HepG2 (cell line): ENCODE results near the gene DENND5A. TPM values are rescaled to one million over a fixed set of nuclear protein-coding genes. Genes with fewer than 3 reads are reported as not detected.

Source experiments
- ATAC-seq: fragments of 200-7000 bp; cut with Tn5 transposase; 3 replicates; pipeline ENCODE4 v1.9.1; 2020; ENCODE audit warnings: mild to moderate bottlenecking, moderate library complexity
- BruUV-seq: library from RNA; stranded (reverse); fragments of 400-500 nt; replicated peaks from 2 replicates; lab custom pipeline; 2021; lab: Mats Ljungman, UMichigan
- CTCF ChIA-PET: fragments of 300-600 bp; formaldehyde crosslinking; extraction: SDS; loops from one replicate; lab custom pipeline; 2021; ENCODE audit warnings: low total read pairs, inconsistent platforms, low intra/inter-chr PET ratio; lab: Yijun Ruan, JAX
- POLR2A ChIA-PET: fragments of 350-600 bp; sonication (Branson Sonifier 250); formaldehyde crosslinking; loops from one replicate; lab custom pipeline; 2020; ENCODE audit warnings: antibody characterized with exemption, inconsistent platforms; lab: Yijun Ruan, JAX
- DNase-seq: peaks from one replicate; pipeline ENCODE4 v3.0.0-alpha.2; 2015; ENCODE audit warnings: low spot score
- FAIRE-seq: peaks from 3 replicates; lab custom pipeline; 2011; peaks lifted over from hg19 to GRCh38; lab: Jason Lieb, UNC
- H2AFZ ChIP-seq: one replicate; pipeline ENCODE4 v1.6.1; 2011; ENCODE audit warnings: low read length, inconsistent platforms
- H3K27ac ChIP-seq: fragments of 300-600 bp; 3 replicates; pipeline ENCODE4 v1.8.0; 2011; ENCODE audit warnings: mixed run types, mild to moderate bottlenecking, mixed read lengths, low read length, inconsistent platforms; ENCODE audit not compliant: insufficient read depth; ENCODE audit errors: extremely low read length
- H3K27me3 ChIP-seq, 2 experiments: fragments of 200-600 bp in 1 of 2; 2 replicates in 1 of 2; 3 replicates in 1 of 2; pipeline versions ENCODE4 v1.6.0 to v1.8.0; 2011; ENCODE audit warnings: low read length in 2 of 2, mild to moderate bottlenecking in 2 of 2, moderate library complexity in 2 of 2, inconsistent platforms in 1 of 2; ENCODE audit not compliant: insufficient read depth in 2 of 2, control insufficient read depth in 1 of 2
- H3K36me3 ChIP-seq, 2 experiments: fragments of 200-600 bp in 1 of 2; replicated peaks in 1 of 2; 2 replicates in 1 of 2; 3 replicates in 1 of 2; pipeline versions ENCODE4 v1.5.1 to v1.8.0; 2011; ENCODE audit warnings: low read length in 2 of 2, inconsistent platforms in 1 of 2; ENCODE audit not compliant: insufficient read depth in 2 of 2, control insufficient read depth in 1 of 2
- H3K4me1 ChIP-seq: 2 replicates; pipeline ENCODE4 v1.5.1; 2012; ENCODE audit warnings: low read length, inconsistent platforms; ENCODE audit not compliant: insufficient read depth
- H3K4me2 ChIP-seq: 2 replicates; pipeline ENCODE4 v1.6.0; 2011; ENCODE audit warnings: low read depth, low read length, inconsistent platforms
- H3K4me3 ChIP-seq, 3 experiments: fragments of 200-600 bp in 1 of 3; sonication (generic), shearing (Covaris generic) in 1 of 3; replicated peaks in 1 of 3; 2 replicates each; pipeline ENCODE4 v1.5.1; 2011 to 2016; ENCODE audit warnings: low read length in 3 of 3, inconsistent platforms in 2 of 3, low read depth in 2 of 3, mild to moderate bottlenecking in 2 of 3, control low read depth in 1 of 3, mixed read lengths in 1 of 3; ENCODE audit not compliant: insufficient read depth in 1 of 3
- H3K79me2 ChIP-seq: one replicate; pipeline ENCODE4 v1.6.1; 2011; ENCODE audit warnings: low read length, inconsistent platforms; ENCODE audit not compliant: insufficient read depth
- H3K9ac ChIP-seq: 2 replicates; pipeline ENCODE4 v1.6.0; 2011; ENCODE audit warnings: mild to moderate bottlenecking, low read depth, low read length, inconsistent platforms; ENCODE audit not compliant: insufficient read depth
- H3K9me3 ChIP-seq: 2 replicates; pipeline ENCODE4 v1.5.1; 2012; ENCODE audit warnings: mild to moderate bottlenecking, low read length
- H4K20me1 ChIP-seq: 2 replicates; pipeline ENCODE4 v1.6.0; 2011; ENCODE audit warnings: inconsistent platforms, mild to moderate bottlenecking, low read length, moderate library complexity; ENCODE audit not compliant: insufficient read depth
- KDM5B ChIP-seq: sonication (generic); formaldehyde crosslinking; IDR thresholded peaks from 2 replicates; pipeline ENCODE4 v1.4.0; 2020; ENCODE audit warnings: missing genetic modification reagents, mild to moderate bottlenecking, borderline replicate concordance
- NFKB2 ChIP-seq: sonication (generic); formaldehyde crosslinking; IDR thresholded peaks from 2 replicates; pipeline ENCODE4 v1.4.0; 2020; ENCODE audit warnings: missing genetic modification reagents, borderline replicate concordance
- ZNF263 ChIP-seq: sonication (generic); formaldehyde crosslinking; IDR thresholded peaks from 2 replicates; pipeline ENCODE4 v1.4.0; 2020; ENCODE audit warnings: missing genetic modification reagents
- ZNF335 ChIP-seq: sonication (generic); formaldehyde crosslinking; IDR thresholded peaks from 2 replicates; pipeline ENCODE4 v1.4.0; 2020; ENCODE audit warnings: missing genetic modification reagents
- WGBS: methylation state at CpG from one replicate; pipeline ENCODE4 v1.1.6; 2017; ENCODE audit warnings: low lambda C conversion rate; 5-methylcytosine and 5-hydroxymethylcytosine counted together
- in situ Hi-C: cut with HindIII; loops from 2 replicates; pipeline ENCODE4 v1.10.0; 2017; ENCODE audit warnings: low pct_unique_long_range_greater_than_20kb; ENCODE audit not compliant: extremely low pct_ligation_motif_present
- intact Hi-C: fragments of 100-400 bp; cut with micrococcal nuclease; formaldehyde crosslinking; loops from one replicate; pipeline ENCODE4 v1.10.0; 2022; ENCODE audit not compliant: unreplicated experiment
- polyA plus RNA-seq, 8 experiments: library from polyadenylated mRNA; depleted of rRNA in 3 of 8; stranded (reverse) in 7 of 8; unstranded in 1 of 8; fragments of >200 nt; fragmentation: Illumina TruSeq in 4 of 8; extraction: Trizol in 4 of 8; gene quantifications; 2 replicates each; pipeline versions ENCODE4 v1.2.1 to v1.2.3, GENCODE V29; 2011 to 2016; ENCODE audit warnings: low read depth in 4 of 8, missing spikeins in 1 of 8, mixed read lengths in 1 of 8; ENCODE audit not compliant: insufficient read depth in 1 of 8
- total RNA-seq, 5 experiments: library from RNA; depleted of rRNA; stranded (reverse); fragments of >200 nt; fragmentation: Illumina TruSeq; extraction: Trizol; gene quantifications; 2 replicates each; pipeline ENCODE4 v1.2.3, GENCODE V29; 2016; ENCODE audit warnings: low read depth in 1 of 5
- TF ChIP-seq, protein P1 (sequence below): sonication (generic); formaldehyde crosslinking; IDR thresholded peaks from 2 replicates; pipeline ENCODE4 v1.8.0; 2022; ENCODE audit warnings: missing genetic modification reagents, mild to moderate bottlenecking, moderate library complexity, borderline replicate concordance
- TF ChIP-seq, protein P2 (sequence below): sonication (generic); formaldehyde crosslinking; IDR thresholded peaks from 2 replicates; pipeline ENCODE4 v1.4.0; 2020; ENCODE audit warnings: missing genetic modification reagents
- TF ChIP-seq, protein P3 (sequence below): sonication (generic); formaldehyde crosslinking; IDR thresholded peaks from 2 replicates; pipeline ENCODE4 v1.4.0; 2020; ENCODE audit warnings: mild to moderate bottlenecking, low read depth, missing genetic modification reagents
- TF ChIP-seq, protein P4 (sequence below): sonication (generic); formaldehyde crosslinking; IDR thresholded peaks from 2 replicates; pipeline ENCODE4 v1.9.0; 2021; ENCODE audit warnings: mild to moderate bottlenecking, missing genetic modification reagents
- TF ChIP-seq, protein P5 (sequence below): sonication (generic); formaldehyde crosslinking; conservative IDR thresholded peaks from 2 replicates; pipeline ENCODE4 v1.5.0; 2020; ENCODE audit warnings: missing genetic modification reagents

Gene DENND5A
- total and polyA plus RNA-seq, 2 of the 13 experiments (the other 11 are each of a cell fraction or from before 2014, with no cell fraction given): 63.3 to 145 TPM

DNA sequence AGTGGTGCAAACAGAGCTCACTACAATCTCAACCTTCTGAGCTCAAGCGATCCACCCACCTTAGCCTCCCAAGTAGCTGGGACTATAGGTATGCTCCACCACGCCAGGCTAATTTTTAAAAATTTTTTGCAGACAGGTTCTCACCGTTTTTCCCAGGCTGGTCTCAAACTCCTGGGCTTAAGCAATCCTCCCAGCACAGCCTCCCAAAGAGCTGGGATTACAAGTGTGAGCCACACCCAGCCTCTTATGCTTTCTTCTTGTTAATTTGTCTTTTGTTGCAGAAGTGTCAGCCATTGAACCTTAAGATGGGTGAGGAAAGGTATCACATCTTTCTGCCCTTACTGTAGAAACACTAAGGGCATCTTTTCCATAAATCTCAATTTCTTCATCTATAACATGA lies 34.9 kb downstream of the DENND5A start (continued):
- TF ChIP-seq, protein P1, sequence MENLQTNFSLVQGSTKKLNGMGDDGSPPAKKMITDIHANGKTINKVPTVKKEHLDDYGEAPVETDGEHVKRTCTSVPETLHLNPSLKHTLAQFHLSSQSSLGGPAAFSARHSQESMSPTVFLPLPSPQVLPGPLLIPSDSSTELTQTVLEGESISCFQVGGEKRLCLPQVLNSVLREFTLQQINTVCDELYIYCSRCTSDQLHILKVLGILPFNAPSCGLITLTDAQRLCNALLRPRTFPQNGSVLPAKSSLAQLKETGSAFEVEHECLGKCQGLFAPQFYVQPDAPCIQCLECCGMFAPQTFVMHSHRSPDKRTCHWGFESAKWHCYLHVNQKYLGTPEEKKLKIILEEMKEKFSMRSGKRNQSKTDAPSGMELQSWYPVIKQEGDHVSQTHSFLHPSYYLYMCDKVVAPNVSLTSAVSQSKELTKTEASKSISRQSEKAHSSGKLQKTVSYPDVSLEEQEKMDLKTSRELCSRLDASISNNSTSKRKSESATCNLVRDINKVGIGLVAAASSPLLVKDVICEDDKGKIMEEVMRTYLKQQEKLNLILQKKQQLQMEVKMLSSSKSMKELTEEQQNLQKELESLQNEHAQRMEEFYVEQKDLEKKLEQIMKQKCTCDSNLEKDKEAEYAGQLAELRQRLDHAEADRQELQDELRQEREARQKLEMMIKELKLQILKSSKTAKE (CRISPR knock-in tag): no peak
- TF ChIP-seq, protein P2, sequence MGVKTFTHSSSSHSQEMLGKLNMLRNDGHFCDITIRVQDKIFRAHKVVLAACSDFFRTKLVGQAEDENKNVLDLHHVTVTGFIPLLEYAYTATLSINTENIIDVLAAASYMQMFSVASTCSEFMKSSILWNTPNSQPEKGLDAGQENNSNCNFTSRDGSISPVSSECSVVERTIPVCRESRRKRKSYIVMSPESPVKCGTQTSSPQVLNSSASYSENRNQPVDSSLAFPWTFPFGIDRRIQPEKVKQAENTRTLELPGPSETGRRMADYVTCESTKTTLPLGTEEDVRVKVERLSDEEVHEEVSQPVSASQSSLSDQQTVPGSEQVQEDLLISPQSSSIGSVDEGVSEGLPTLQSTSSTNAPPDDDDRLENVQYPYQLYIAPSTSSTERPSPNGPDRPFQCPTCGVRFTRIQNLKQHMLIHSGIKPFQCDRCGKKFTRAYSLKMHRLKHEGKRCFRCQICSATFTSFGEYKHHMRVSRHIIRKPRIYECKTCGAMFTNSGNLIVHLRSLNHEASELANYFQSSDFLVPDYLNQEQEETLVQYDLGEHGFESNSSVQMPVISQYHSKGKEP: no peak
- TF ChIP-seq, protein P3, sequence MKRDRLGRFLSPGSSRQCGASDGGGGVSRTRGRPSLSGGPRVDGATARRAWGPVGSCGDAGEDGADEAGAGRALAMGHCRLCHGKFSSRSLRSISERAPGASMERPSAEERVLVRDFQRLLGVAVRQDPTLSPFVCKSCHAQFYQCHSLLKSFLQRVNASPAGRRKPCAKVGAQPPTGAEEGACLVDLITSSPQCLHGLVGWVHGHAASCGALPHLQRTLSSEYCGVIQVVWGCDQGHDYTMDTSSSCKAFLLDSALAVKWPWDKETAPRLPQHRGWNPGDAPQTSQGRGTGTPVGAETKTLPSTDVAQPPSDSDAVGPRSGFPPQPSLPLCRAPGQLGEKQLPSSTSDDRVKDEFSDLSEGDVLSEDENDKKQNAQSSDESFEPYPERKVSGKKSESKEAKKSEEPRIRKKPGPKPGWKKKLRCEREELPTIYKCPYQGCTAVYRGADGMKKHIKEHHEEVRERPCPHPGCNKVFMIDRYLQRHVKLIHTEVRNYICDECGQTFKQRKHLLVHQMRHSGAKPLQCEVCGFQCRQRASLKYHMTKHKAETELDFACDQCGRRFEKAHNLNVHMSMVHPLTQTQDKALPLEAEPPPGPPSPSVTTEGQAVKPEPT (CRISPR knock-in tag): no peak
- TF ChIP-seq ZNF263 (CRISPR knock-in tag) (no peak), NFKB2 (CRISPR knock-in tag) (no peak)

DNA sequence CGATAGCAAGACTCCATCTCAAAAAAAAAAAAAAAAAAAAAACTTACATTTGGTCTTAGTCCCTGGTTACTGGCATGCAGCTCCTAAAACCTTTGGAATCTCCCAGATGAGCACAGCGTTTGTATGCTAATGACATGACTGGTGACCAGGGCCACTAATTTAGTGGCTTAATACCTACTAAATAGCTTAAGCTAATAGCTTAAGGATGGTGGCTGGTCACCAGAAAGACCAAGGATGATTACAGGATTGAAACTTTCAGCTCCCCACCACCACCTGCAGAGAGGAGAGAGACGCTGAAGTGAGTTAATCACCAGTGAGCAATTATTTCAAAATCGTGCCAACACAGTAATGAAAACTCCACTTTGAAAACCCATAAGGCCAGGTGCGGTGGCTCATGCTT lies 37.1 kb downstream of the DENND5A start:
- POLR2A ChIA-PET: no interaction called here
- DNase-seq: no peak
- H2AFZ ChIP-seq: no peak overlapping the region
- in situ Hi-C loops: no loop called here
- H3K4me2 ChIP-seq: no peak overlapping the region
- intact Hi-C loops: no loop called here
- FAIRE-seq: no peak
- no peaks in the 10 kb centered on the region for H3K9me3 ChIP-seq
- H4K20me1 ChIP-seq: peaks cover 40% of the 10 kb centered on the region
- no peak overlapping the region for H3K4me3 ChIP-seq
- CTCF ChIA-PET: no interaction called here
- H3K4me1 ChIP-seq: peaks cover 24% of the 10 kb centered on the region
- no peaks in the 10 kb centered on the region for H3K27me3 ChIP-seq
- peaks cover 83% of the 10 kb centered on the region for H3K79me2 ChIP-seq
- H3K9ac ChIP-seq: no peak overlapping the region
- no peaks in the 10 kb centered on the region; a peak in 1 of 5 replicates for H3K36me3 ChIP-seq
- WGBS: 97% methylated on average over 5 of the region's 5 CpGs
- no TSS peak for BruUV-seq
- H3K27ac ChIP-seq: no peak overlapping the region
- ATAC-seq: no peak
- TF ChIP-seq, protein P4, sequence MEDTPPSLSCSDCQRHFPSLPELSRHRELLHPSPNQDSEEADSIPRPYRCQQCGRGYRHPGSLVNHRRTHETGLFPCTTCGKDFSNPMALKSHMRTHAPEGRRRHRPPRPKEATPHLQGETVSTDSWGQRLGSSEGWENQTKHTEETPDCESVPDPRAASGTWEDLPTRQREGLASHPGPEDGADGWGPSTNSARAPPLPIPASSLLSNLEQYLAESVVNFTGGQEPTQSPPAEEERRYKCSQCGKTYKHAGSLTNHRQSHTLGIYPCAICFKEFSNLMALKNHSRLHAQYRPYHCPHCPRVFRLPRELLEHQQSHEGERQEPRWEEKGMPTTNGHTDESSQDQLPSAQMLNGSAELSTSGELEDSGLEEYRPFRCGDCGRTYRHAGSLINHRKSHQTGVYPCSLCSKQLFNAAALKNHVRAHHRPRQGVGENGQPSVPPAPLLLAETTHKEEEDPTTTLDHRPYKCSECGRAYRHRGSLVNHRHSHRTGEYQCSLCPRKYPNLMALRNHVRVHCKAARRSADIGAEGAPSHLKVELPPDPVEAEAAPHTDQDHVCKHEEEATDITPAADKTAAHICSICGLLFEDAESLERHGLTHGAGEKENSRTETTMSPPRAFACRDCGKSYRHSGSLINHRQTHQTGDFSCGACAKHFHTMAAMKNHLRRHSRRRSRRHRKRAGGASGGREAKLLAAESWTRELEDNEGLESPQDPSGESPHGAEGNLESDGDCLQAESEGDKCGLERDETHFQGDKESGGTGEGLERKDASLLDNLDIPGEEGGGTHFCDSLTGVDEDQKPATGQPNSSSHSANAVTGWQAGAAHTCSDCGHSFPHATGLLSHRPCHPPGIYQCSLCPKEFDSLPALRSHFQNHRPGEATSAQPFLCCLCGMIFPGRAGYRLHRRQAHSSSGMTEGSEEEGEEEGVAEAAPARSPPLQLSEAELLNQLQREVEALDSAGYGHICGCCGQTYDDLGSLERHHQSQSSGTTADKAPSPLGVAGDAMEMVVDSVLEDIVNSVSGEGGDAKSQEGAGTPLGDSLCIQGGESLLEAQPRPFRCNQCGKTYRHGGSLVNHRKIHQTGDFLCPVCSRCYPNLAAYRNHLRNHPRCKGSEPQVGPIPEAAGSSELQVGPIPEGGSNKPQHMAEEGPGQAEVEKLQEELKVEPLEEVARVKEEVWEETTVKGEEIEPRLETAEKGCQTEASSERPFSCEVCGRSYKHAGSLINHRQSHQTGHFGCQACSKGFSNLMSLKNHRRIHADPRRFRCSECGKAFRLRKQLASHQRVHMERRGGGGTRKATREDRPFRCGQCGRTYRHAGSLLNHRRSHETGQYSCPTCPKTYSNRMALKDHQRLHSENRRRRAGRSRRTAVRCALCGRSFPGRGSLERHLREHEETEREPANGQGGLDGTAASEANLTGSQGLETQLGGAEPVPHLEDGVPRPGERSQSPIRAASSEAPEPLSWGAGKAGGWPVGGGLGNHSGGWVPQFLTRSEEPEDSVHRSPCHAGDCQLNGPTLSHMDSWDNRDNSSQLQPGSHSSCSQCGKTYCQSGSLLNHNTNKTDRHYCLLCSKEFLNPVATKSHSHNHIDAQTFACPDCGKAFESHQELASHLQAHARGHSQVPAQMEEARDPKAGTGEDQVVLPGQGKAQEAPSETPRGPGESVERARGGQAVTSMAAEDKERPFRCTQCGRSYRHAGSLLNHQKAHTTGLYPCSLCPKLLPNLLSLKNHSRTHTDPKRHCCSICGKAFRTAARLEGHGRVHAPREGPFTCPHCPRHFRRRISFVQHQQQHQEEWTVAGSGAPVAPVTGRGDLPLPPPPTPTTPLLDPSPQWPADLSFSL: no peak
- no peak for TF ChIP-seq KDM5B
- no peak for TF ChIP-seq ZNF335 (CRISPR knock-in tag)
- TF ChIP-seq, protein P5, sequence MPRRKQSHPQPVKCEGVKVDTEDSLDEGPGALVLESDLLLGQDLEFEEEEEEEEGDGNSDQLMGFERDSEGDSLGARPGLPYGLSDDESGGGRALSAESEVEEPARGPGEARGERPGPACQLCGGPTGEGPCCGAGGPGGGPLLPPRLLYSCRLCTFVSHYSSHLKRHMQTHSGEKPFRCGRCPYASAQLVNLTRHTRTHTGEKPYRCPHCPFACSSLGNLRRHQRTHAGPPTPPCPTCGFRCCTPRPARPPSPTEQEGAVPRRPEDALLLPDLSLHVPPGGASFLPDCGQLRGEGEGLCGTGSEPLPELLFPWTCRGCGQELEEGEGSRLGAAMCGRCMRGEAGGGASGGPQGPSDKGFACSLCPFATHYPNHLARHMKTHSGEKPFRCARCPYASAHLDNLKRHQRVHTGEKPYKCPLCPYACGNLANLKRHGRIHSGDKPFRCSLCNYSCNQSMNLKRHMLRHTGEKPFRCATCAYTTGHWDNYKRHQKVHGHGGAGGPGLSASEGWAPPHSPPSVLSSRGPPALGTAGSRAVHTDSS (CRISPR knock-in tag): no peak
